PFSK-1 (cell line): ENCODE measurements around the gene LINGO1.

Experiments used
- FOXP2 ChIP-seq: optimal IDR thresholded peaks from 2 replicates; pipeline ENCODE3; 2011; ENCODE audit warnings: borderline replicate concordance, control low read depth, inconsistent platforms; ENCODE audit not compliant: insufficient read depth; ENCODE audit errors: extremely low read length, extremely low read depth
- POLR2AphosphoS5 ChIP-seq: IDR thresholded peaks from 2 replicates; pipeline ENCODE4 v1.6.1; 2012; ENCODE audit warnings: low read depth, mild to moderate bottlenecking, control low read depth, low read length, moderate library complexity
- SIN3A ChIP-seq: IDR thresholded peaks from 2 replicates; pipeline ENCODE4 v1.6.1; 2012; ENCODE audit warnings: mild to moderate bottlenecking, low read length, moderate library complexity, borderline replicate concordance; ENCODE audit not compliant: insufficient read depth
- TAF1 ChIP-seq: IDR thresholded peaks from 2 replicates; pipeline ENCODE4 v1.6.1; 2012; ENCODE audit warnings: low read length, control low read depth, borderline replicate concordance; ENCODE audit not compliant: insufficient read depth
- TF ChIP-seq, protein P1 (sequence below), 2 experiments: IDR thresholded peaks; 2 replicates each; pipeline versions ENCODE4 v1.6.1 to v1.8.0; 2011 to 2012; ENCODE audit warnings: low read depth in 2 of 2, low read length in 2 of 2, control low read depth in 1 of 2, inconsistent platforms in 1 of 2, mild to moderate bottlenecking in 1 of 2, moderate library complexity in 1 of 2; ENCODE audit not compliant: insufficient read depth in 1 of 2

The LINGO1 gene

GRCh38 chr15:77644543-77645247 lies 12.0 kb upstream of the LINGO1 start:
- TF ChIP-seq FOXP2 (no peak), TAF1 (no peak), SIN3A (no peak), POLR2AphosphoS5 (no peak)
- TF ChIP-seq, protein P1, sequence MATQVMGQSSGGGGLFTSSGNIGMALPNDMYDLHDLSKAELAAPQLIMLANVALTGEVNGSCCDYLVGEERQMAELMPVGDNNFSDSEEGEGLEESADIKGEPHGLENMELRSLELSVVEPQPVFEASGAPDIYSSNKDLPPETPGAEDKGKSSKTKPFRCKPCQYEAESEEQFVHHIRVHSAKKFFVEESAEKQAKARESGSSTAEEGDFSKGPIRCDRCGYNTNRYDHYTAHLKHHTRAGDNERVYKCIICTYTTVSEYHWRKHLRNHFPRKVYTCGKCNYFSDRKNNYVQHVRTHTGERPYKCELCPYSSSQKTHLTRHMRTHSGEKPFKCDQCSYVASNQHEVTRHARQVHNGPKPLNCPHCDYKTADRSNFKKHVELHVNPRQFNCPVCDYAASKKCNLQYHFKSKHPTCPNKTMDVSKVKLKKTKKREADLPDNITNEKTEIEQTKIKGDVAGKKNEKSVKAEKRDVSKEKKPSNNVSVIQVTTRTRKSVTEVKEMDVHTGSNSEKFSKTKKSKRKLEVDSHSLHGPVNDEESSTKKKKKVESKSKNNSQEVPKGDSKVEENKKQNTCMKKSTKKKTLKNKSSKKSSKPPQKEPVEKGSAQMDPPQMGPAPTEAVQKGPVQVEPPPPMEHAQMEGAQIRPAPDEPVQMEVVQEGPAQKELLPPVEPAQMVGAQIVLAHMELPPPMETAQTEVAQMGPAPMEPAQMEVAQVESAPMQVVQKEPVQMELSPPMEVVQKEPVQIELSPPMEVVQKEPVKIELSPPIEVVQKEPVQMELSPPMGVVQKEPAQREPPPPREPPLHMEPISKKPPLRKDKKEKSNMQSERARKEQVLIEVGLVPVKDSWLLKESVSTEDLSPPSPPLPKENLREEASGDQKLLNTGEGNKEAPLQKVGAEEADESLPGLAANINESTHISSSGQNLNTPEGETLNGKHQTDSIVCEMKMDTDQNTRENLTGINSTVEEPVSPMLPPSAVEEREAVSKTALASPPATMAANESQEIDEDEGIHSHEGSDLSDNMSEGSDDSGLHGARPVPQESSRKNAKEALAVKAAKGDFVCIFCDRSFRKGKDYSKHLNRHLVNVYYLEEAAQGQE (IDR thresholded peaks at IDR 0.05; ENCODE audit: insufficient read depth in 1 of 2, low read depth in 2 of 2, low read length in 2 of 2) = no peak

GRCh38 chr15:77643764-77644163 lies 11.1 kb upstream of the LINGO1 start:
- TF ChIP-seq FOXP2 = no peak
- TF ChIP-seq, protein P1 (IDR thresholded peaks at IDR 0.05; ENCODE audit: insufficient read depth in 1 of 2, low read depth in 2 of 2, low read length in 2 of 2) = no peak
- no peak for TF ChIP-seq POLR2AphosphoS5
- TF ChIP-seq TAF1 = no peak
- no peak for TF ChIP-seq SIN3A

DNA sequence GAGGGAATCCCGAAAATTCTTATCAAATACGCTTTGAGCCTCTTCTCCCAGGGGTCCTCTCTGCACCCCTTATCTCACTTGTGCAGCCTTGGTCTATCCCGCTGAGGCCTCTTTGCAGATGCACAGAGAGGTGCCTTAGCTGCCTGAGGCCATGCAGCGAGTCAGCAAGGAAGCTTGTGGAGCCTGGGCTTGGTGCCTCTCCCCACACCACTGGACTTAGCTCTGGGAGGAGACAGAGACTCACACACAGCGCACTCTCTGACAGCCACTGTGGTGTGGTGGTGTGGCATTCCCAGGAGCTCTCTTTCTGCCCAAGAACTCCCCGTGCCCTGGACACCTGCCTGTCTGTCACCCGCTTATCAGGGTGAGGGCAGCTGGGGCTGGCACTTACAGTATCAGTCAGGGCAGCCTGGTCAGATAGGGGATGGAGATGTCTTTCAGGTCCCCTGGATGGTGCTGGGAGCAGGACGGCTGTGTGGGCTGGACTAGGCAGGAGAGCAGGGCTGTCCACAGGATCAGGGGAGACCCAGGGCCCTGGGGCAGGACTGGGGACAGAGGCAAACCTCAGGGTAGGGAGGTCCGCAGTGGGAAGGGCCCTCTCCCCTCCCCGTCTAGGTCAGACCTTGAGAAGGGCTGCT lies 10.2 kb upstream of the LINGO1 start:
- TF ChIP-seq, protein P1 (IDR thresholded peaks at IDR 0.05; ENCODE audit: insufficient read depth in 1 of 2, low read depth in 2 of 2, low read length in 2 of 2) = no peak
- TF ChIP-seq POLR2AphosphoS5 = no peak
- no peak for TF ChIP-seq SIN3A
- no peak for TF ChIP-seq TAF1
- no peak for TF ChIP-seq FOXP2

- TF ChIP-seq SIN3A (no peak), FOXP2 (no peak), POLR2AphosphoS5 (no peak), TAF1 (no peak)
- TF ChIP-seq, protein P1 (IDR thresholded peaks at IDR 0.05; ENCODE audit: insufficient read depth in 1 of 2, low read depth in 2 of 2, low read length in 2 of 2) = no peak
Measured at GRCh38 chr15:77641999-77642398, 9.3 kb upstream of the LINGO1 start.
